GM12874 (cell line): ENCODE data around the gene SPNS2.

ENCODE experiments used
- CTCF ChIP-seq: IDR thresholded peaks from 2 replicates; pipeline ENCODE4 v1.5.1; 2011; ENCODE audit warnings: low read depth, mild to moderate bottlenecking, control low read depth, low read length, moderate library complexity; ENCODE audit not compliant: insufficient read depth

The SPNS2 gene

GRCh38 chr17:4587195-4587594 lies 88.5 kb downstream of the SPNS2 start:
- TF ChIP-seq CTCF, result no peak

GRCh38 chr17:4587803-4588202 lies 89.1 kb downstream of the SPNS2 start:
- TF ChIP-seq CTCF, result no peak

GRCh38 chr17:4588391-4588790 lies 89.7 kb downstream of the SPNS2 start:
- TF ChIP-seq CTCF, result no peak
